Stomach (tissue), 4 donors: ENCODE data around the gene TAS1R2.

Experiments
- POLR2A ChIP-seq, 4 donors: fragments of 450-650 bp; IDR thresholded peaks; one replicate each; pipeline ENCODE4 v1.6.1; 2016; ENCODE audit warnings: antibody characterized with exemption in 4 of 4, control low read depth in 2 of 4, mild to moderate bottlenecking in 1 of 4, moderate library complexity in 1 of 4
- POLR2AphosphoS5 ChIP-seq, 3 donors: sonication (generic); formaldehyde crosslinking; IDR thresholded peaks; one replicate each; pipeline ENCODE4 v1.6.1; 2016; ENCODE audit warnings: antibody characterized with exemption in 3 of 3
- TF ChIP-seq, protein P1 (sequence below), 7 experiments: fragments of 450-650 bp in 4 of 7; fragments of 200-600 bp in 3 of 7; sonication (generic) in 3 of 7; IDR thresholded peaks; one replicate each; pipeline ENCODE4 v1.5.1; 2016 to 2019; ENCODE audit warnings: antibody characterized with exemption in 7 of 7, control low read depth in 2 of 7, mild to moderate bottlenecking in 1 of 7

DNA sequence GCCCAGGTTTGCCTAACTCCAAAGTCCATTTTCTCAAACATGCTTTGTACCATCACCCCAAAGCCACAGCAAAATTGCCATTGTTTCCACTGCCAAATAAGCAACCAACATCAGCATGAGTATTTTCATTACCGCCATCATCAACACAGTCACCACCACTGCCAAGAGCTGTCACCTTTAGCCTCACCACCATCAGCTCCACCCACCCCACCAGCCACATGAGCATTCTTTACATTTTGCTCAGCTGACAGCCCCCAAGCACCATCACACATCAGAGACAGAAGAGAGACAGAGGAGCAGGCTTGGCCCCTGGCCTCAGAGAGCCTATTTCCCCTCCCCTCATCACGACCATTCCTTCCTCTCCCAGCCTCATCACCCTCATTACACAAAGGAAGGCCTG is 42.7 kb downstream of the TAS1R2 start:
- no peak for TF ChIP-seq POLR2A (IDR thresholded peaks at IDR 0.05)
- TF ChIP-seq, protein P1, sequence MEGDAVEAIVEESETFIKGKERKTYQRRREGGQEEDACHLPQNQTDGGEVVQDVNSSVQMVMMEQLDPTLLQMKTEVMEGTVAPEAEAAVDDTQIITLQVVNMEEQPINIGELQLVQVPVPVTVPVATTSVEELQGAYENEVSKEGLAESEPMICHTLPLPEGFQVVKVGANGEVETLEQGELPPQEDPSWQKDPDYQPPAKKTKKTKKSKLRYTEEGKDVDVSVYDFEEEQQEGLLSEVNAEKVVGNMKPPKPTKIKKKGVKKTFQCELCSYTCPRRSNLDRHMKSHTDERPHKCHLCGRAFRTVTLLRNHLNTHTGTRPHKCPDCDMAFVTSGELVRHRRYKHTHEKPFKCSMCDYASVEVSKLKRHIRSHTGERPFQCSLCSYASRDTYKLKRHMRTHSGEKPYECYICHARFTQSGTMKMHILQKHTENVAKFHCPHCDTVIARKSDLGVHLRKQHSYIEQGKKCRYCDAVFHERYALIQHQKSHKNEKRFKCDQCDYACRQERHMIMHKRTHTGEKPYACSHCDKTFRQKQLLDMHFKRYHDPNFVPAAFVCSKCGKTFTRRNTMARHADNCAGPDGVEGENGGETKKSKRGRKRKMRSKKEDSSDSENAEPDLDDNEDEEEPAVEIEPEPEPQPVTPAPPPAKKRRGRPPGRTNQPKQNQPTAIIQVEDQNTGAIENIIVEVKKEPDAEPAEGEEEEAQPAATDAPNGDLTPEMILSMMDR (IDR thresholded peaks at IDR 0.05): no peak
- no peak for TF ChIP-seq POLR2AphosphoS5 (IDR thresholded peaks at IDR 0.05)
